GM21526 (cell line): ENCODE measurements around the gene AGPAT3.

Source experiments
- ATAC-seq: cut with Tn5 transposase; IDR thresholded peaks from one replicate; pipeline ENCODE4 v1.9.1; 2021; ENCODE audit warnings: moderate library complexity; ENCODE audit not compliant: unreplicated experiment, low FRiP score

AGPAT3 gene

GRCh38 chr21:43859747-43860214 is 5.2 kb upstream of the AGPAT3 start:
- no peak for ATAC-seq

GRCh38 chr21:43861706-43862105 is 3.3 kb upstream of the AGPAT3 start:
- ATAC-seq: no peak

GRCh38 chr21:43864313-43864961 is 586 bp upstream of the AGPAT3 start:
- no peak for ATAC-seq

DNA sequence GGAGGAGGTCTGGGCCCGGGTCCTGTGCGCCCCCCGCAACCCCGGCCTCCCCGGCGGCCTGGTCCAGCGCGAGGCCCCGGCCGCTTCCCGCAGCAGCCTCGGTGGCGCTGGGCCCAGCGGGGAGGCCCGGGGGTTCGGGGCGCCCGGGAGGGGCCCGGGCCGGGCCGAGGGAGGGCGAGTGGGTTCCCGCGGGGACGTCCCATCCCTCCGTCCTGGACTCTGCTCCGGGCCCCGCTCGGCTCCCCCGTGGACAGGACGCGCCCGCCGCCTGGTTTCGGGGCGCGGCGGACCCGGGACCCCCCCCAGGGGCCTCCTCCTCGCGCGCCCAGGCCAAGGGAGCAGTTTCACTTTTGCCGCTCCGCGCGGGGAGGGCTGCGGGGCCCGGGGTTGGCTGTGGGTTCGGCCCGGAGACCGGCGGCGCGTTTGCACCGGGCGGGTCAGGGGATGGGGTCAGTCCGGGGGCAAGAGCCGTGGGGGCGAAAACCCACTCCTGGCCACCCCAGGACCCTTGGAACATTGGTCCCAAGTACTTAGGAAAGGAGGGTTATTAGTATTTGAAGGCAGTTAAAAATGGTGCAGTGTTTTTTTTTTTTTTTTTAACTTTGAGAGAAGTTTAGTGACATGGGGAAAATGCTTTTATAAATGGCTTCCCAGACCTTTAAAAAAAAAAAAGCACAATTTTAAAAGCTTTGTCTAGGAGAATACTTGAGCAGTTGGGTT is 677 bp downstream of the AGPAT3 start:
- ATAC-seq: no peak

DNA sequence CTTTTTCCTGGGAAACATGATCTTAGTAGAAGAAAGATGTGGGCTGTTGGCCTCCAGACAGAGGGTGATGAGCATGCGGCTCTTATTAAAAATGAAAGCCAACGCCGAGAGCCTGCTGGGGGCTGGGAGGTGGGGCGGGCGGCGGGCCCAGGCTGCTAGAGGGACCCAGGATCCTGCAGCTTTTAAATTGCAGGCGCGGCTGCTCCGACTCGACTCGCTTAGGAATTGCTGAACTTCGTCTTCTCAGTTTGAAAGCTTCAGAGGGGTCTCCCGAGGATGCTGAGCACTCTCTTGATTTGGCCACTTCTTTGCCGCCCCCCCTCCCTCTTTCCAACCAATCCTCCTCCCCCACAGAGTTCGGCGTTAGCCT is 1.2 kb downstream of the AGPAT3 start:
- no peak for ATAC-seq

- no peak for ATAC-seq
These were observed 1.8 kb downstream of the AGPAT3 start for GRCh38 chr21:43866659-43867331.

GRCh38 chr21:43867332-43867703 is 2.3 kb downstream of the AGPAT3 start:
- no peak for ATAC-seq

- no peak for ATAC-seq
These were observed 2.9 kb downstream of the AGPAT3 start for GRCh38 chr21:43867948-43868347.

GRCh38 chr21:43868461-43868860 is 3.4 kb downstream of the AGPAT3 start:
- no peak for ATAC-seq

- no peak for ATAC-seq
These were observed 4.7 kb downstream of the AGPAT3 start for GRCh38 chr21:43869486-43870325.

GRCh38 chr21:43871487-43871886 is 6.5 kb downstream of the AGPAT3 start:
- ATAC-seq: no peak

- no peak for ATAC-seq
These were observed 7.6 kb downstream of the AGPAT3 start for GRCh38 chr21:43872531-43873197.

- ATAC-seq: no peak
These were observed 8.7 kb downstream of the AGPAT3 start for GRCh38 chr21:43873673-43874072.

- ATAC-seq: no peak
These were observed 9.2 kb downstream of the AGPAT3 start for GRCh38 chr21:43874085-43874805.

DNA sequence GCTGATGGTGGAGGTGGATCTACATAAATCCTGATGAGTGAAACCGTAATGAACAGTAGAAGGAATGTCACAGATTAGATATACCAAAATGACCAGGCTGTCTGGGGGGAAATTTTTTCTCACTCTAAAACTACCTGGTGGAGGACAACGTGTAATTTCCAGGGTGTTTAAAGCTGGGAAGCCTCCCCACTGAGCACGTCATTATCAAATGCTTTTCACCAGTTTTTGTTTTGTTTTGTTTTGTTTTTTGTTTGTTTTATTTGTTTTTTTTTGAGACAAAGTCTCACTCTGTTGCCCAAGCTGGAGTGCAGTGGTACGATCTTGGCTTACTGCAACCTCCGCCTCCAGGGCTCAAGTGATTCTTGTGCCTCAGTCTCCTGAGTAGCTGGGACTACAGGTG is 11.6 kb downstream of the AGPAT3 start:
- no peak for ATAC-seq

- no peak for ATAC-seq
These were observed 13.0 kb downstream of the AGPAT3 start for GRCh38 chr21:43877936-43878575.

DNA sequence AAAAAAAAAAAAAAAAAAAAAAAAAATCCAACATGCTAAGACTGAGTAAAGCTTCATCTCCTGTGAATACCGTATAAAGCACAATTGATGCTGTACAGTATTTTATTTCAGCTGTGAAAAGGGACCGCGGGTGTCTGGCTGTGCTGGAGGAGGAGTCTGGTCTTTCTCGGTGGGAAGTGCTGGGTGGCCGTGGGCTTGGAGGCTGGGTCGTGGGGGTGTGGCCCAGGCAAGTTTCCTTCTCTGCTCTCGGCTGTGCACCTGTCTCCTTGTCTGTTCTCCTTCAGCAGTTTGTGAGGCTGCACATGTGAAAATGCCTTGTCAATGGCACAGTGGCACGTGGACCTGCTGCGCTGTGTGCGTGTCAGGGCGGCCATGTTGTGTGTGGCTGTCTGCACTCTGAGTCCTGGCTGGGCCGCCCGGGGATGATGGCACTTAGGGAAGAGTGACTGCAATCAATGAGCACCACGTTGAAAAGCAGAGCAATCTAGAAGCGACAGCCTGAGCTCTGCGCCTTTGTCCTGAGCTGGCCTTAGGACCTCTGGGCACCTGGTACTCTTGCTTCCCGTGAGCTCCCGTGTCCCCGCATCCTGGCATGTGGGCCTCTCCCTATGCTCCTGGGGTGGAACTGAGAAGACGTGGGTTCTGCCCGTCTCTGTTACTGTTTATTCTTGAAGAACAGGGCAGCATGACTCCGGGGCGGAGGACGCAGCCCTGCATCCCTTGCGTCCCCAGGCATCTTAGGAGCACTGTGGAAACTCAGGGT is 14.5 kb downstream of the AGPAT3 start:
- ATAC-seq: no peak
